Retinal pigment epithelial cell (primary cell): ENCODE data around the gene ZFP1.

Experiments
- DNase-seq: peaks from one replicate; pipeline ENCODE4 v3.0.0-alpha.2; 2010; ENCODE audit warnings: low read depth
- H3K4me3 ChIP-seq: 2 replicates; pipeline ENCODE4 v1.5.1; 2011; ENCODE audit warnings: mild to moderate bottlenecking, low read length, control low read depth, moderate library complexity
- TF ChIP-seq, protein P1 (sequence below): conservative IDR thresholded peaks from 2 replicates; pipeline ENCODE4 v1.5.1; 2011; ENCODE audit warnings: low read depth, low read length, control low read depth, inconsistent platforms

Gene ZFP1

DNA sequence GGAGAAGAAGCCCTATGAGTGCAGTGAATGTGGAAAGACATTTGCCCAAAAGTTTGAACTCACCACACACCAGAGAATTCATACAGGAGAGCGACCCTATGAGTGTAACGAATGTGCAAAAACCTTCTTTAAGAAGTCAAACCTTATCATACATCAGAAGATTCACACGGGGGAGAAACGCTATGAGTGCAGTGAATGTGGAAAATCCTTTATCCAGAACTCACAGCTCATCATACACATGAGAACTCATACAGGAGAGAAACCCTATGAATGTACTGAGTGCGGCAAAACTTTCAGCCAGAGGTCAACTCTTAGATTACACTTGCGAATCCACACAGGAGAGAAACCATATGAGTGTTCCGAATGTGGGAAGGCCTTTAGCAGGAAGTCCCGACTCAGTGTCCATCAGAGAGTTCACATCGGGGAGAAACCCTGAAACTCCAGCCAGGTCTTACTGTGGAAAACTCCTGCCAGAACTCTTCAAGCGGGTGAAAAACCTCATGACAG is 21.6 kb downstream of the ZFP1 start:
- TF ChIP-seq, protein P1, sequence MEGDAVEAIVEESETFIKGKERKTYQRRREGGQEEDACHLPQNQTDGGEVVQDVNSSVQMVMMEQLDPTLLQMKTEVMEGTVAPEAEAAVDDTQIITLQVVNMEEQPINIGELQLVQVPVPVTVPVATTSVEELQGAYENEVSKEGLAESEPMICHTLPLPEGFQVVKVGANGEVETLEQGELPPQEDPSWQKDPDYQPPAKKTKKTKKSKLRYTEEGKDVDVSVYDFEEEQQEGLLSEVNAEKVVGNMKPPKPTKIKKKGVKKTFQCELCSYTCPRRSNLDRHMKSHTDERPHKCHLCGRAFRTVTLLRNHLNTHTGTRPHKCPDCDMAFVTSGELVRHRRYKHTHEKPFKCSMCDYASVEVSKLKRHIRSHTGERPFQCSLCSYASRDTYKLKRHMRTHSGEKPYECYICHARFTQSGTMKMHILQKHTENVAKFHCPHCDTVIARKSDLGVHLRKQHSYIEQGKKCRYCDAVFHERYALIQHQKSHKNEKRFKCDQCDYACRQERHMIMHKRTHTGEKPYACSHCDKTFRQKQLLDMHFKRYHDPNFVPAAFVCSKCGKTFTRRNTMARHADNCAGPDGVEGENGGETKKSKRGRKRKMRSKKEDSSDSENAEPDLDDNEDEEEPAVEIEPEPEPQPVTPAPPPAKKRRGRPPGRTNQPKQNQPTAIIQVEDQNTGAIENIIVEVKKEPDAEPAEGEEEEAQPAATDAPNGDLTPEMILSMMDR: no peak
- H3K4me3 ChIP-seq: no peak overlapping the region
- no peak for DNase-seq

DNA sequence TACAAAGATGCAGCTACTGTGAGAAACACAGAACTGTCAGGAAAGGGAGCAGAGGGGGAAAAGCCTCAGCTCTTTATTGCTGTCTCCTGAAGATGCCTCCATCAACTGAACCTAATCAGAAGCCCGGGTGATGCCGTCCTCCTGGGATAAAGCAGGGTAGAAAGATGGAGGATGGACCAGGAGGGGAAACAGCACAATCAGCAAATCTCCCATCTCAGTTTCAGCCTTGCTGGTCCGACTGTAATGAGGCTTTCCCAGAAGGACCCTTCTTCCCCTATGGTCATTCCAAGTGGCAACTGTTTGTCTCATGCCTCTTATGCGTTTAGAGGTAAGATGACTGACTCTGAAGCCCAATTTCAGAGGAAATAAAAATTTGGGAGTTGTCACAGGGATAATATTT is 24.3 kb downstream of the ZFP1 start:
- no peak overlapping the region for H3K4me3 ChIP-seq
- no peak for DNase-seq
- TF ChIP-seq, protein P1: no peak

DNA sequence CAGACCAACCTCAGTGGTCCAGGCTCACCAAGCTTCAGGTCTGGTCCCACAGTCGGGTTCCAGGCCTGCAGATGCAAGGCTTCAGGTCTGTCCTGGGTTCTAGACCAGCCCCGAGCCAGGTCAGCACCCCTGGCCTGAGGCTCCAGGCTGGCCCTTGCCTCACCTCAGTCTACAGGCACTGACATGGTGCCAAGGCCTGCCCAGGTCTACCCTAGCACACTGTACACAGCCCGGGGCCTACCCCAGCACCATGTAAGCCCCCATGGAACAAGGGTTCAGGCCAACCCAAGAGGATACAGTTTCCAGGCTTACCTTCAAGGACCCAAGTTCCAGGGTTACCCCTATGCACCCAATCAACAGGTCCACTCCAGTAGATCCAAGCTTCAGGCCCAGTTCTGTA is 26.8 kb downstream of the ZFP1 start:
- DNase-seq: no peak

DNA sequence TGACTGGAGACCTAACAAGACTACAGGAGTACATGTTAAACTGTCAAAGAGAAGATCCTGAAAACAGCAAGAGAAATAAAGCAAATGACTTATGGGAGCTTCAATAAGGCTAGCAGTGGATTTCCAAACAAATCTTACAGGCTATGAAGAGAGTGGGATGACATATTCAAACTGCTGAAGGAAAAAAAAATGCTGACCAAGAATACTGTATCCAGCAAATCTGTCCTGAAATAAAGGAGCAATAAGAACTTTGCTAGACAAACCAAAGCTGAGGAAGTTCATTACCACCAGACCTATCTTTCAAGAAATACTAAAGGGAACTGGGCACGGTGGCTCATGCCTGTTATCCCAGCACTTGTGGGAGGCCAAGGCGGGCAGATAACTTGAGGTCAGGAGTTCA is 28.6 kb downstream of the ZFP1 start:
- DNase-seq: no peak
- TF ChIP-seq, protein P1: no peak
- H3K4me3 ChIP-seq: no peak overlapping the region

More for the DNA sequence above, 26.8 kb downstream of the ZFP1 start:
- no peak overlapping the region for H3K4me3 ChIP-seq
- TF ChIP-seq, protein P1: no peak

DNA sequence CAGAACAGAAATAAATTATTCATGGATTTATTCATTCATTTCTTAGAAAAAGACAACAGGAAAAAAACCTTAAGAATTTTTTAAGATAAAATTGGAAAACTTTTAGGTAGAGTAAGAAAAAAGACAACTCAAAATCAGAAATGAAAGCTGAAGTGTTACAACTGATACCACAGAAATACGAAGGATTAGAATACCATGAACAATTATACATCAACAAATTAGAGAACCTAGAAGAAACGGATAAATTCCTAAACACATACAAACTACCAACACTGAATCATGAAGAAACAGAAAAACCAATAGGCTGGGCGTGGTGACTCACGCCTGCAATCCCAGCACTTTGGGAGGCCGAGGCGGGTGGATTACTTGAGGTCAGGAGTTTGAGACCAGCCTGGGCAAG is 30.9 kb downstream of the ZFP1 start:
- TF ChIP-seq, protein P1: no peak
- no peak overlapping the region for H3K4me3 ChIP-seq
- DNase-seq: no peak

DNA sequence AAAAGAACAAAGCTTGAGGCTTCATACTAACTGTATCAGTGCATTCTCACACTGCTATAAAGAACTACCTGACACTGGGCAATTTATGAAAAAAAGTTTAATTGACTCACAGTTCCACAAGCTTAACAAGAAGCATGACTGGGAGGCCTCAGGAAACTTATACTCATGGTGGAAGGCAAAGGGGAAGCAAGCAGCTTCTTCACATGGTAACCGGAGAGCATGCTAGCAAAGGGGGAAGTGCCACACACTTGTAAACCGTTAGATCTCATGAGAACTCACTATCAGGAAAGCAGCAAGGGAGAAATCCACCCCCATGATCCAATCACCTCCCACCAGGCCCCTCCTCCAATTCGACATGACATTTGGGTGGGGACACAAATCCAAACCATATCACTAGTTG is 33.3 kb downstream of the ZFP1 start:
- DNase-seq: no peak
- no peak overlapping the region for H3K4me3 ChIP-seq
- TF ChIP-seq, protein P1: no peak

DNA sequence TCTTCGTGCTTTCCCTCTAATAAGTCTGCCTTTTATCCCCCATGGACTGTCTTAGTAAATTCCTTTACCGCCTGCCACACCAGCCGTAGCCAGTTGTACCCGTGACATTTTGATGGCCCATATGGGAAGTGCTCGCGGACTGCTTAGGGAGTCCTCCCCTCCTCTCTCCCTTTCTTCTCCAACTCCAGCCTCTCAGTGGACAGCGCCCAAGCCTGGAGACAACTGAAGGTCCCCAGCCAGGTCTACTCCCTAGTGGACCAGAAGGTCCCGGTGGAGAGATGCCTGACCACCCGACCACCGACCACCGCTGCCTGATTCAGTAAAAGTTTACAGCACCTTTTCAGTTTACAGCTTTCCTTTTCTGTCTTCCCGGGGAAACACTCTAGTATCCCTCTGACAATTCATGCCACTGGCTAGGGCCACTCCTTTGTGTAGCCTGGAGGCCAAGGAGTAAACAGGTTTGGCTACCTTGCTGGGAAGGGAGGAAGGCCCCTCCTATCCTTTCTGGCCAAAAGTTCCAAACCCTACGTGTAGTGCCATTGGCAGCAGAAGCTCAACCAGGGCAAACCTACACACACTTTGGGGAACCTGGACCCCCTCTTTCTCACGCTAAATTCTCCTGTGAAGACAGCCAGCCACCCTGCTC is 40.6 kb downstream of the ZFP1 start:
- DNase-seq: no peak
- TF ChIP-seq, protein P1: no peak
- H3K4me3 ChIP-seq: no peak overlapping the region
